IPS-NIHi7 (cell line): ENCODE data around the gene KCNAB3.
A peak's percentile ranks its signal among the peaks of the same experiment; 100 is the strongest.

Experiments
- DNase-seq: peaks from one replicate; pipeline ENCODE4 v3.0.0; 2012; ENCODE audit warnings: mixed read lengths; ENCODE audit errors: extremely low spot score

KCNAB3 gene

GRCh38 chr17:7903154-7904103, 26.2 kb downstream of the KCNAB3 start:
- peak; percentile 35 for DNase-seq

DNA sequence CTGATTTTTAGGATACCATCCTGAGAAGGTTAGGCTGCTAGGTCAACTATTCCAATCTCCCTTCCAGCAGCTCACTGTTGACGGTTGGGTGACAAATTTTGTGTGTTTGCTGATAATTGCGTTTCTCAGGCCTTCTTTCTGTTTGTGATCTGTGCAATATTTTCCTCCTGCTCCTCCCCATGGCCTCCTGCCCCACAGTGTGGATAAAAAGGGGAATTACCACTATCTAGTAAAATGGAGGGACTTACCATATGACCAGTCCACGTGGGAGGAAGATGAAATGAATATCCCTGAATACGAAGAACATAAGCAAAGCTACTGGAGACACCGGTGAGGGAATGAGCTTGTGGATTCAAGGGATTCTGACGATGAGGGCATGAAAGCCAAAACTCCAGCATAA, 31.9 kb downstream of the KCNAB3 start:
- DNase-seq = no peak

DNA sequence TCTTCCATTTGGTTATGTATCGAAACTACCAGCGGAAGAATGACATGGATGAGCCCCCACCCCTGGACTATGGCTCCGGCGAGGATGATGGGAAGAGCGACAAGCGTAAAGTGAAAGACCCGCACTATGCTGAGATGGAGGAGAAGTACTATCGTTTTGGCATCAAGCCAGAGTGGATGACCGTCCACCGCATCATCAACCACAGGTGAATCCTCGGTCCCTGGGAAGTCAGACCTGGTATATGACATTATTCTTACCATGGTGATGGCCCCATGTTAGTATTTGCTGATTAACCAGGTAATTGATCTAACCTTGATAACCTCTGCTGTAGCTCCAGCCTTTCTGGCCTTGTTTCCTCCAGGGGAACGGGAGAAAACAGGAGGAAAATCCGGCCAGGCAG, 32.6 kb downstream of the KCNAB3 start:
- DNase-seq = no peak

- DNase-seq = no peak
Observed at GRCh38 chr17:7894866-7895265, 34.8 kb downstream of the KCNAB3 start.

- DNase-seq = no peak
Observed at GRCh38 chr17:7894226-7894625, 35.4 kb downstream of the KCNAB3 start.

DNA sequence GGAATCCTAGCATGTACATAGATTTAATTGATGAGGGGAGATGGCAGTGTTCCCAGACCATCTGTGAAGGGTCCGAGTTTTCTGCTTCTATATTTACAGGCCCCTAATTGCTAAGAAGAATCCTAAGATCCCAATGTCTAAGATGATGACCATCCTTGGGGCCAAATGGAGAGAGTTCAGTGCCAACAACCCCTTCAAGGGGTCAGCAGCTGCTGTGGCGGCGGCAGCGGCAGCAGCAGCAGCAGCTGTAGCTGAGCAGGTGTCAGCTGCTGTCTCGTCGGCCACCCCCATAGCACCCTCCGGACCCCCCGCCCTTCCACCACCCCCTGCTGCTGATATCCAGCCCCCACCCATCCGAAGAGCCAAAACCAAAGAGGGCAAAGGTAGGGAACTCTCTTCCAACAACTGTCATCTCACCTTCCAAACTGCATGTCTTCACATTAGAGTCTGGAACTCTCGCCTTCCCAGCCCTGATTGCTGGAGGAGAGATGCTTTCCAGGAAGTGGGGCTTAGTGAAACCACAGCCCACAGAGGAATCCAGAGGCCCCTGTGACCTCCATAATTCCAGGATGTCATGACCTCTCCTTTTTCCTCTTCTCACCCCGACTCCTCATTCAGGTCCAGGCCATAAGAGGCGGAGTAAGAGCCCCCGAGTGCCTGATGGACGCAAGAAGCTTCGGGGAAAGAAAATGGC, 36.3 kb downstream of the KCNAB3 start:
- DNase-seq = no peak

- DNase-seq = peak; percentile 52
Observed at GRCh38 chr17:7889166-7889955, 40.3 kb downstream of the KCNAB3 start.

DNA sequence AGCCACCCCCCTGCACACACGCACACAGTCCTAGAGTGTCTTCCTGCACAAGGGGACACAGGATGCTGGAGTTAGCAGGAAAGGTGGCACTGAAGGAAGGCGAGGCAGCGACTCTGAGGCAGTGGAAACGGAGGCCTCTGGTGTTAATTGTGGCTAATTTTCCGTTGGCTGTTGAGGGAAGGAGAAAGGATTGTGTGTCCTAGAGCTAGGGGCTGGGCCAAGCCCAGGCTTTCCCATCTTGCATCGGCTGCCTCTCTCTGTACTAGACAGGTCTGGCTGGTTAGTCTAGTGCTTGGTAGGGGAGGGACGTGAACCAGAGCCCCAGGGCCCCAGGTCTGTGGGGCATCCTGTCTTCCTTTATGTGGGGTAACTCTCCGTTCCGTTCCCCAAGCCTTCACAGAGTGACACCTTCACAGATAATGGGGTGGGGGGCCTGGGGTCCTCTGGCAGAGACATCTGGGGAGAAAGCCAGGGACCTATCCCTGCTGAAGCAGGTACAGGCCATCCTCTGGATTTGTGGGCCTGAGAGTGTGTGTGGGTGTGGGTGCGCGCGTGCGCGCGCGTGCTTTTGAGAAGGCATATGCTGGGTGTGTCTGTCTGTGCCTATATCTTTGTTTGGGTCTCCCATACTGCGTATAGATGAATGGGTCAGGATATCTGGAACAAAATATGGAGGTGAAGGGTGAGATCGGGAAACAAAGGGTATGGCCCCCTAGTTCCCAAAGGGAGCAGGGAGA, 41.3 kb downstream of the KCNAB3 start, which contains the start of gene CHD3:
Gene CHD3, plus strand, starts transcription at position 606 of the 737 bp plus-strand sequence. CDS start 212 bp downstream, outside the sequence.
- DNase-seq = peak; percentile 31

DNA sequence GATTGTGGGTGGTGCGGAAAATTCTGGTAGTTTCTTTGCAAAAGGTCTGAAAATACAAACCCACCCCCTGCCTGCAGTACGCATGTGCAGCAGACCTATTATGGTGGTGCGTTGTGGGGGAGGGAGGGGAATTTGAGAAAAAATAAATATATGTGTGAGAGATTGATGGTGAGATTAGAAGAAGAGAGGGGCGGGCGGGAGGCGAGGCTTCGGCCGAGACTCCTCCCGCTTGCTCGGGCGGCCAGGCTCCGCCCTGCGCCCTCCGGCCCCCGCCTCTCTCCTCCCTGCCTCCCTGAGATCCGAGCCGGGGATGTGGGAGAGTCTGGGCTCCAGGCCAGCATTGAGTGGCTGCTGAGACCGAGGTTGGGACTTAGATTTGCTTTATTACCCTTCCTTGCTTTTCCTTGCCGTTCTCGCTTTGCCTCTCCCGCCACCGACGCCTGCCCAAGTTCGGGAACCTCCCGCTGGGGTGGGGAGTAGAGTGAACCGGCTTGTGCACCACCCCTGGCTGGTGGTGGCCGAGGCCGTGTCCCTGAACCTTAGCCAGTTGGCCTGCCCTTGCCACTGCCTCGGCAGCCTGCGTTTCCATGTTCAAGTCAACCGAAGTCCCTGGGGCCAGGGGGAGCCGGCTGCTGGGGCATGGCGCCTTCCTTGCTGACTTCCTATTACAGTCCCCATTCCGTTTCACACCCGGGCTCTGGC, 42.0 kb downstream of the KCNAB3 start:
- DNase-seq = peak; percentile 90

GRCh38 chr17:7887038-7887481, 42.6 kb downstream of the KCNAB3 start:
- DNase-seq = no peak

DNA sequence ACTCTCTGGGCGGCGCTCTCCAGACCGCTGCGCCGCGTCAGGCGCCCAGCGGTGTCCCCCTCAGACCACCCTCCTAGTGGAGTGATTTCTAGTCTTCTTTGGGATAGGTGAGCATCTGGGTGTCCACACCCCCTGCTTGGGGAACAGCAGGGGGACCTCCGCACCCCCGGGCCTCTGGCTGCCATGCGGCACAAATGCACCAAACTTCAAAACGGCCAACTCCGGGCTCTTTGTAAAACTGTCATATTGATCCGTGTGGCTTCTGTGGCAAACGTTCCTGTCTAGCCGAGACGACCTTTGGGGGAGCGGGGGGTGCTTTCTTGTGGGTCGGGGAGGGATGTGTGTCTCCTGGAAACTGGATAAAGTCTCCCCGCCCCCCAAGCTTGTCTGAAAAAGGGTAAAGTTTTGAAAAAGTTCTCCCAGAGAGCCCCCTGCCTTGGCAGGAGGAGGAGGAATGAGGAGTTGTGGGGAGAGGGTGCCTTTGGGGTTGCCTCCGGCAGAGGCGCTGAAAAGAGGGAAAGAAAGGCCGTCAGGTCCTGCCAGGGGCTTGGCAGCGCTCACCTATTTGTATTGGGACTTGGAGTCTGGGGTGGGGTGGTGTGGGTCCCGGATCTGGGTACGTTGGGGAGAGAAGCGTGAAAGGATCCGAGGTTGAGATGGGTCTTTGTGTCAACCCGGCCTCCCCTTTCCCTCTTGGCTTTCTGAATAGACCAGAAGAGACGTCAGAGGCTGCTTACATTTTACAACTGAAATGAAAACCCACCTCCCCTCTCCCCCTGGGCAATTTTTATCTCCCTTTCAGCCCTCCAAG, 43.2 kb downstream of the KCNAB3 start:
- peak; percentile 49 for DNase-seq

DNA sequence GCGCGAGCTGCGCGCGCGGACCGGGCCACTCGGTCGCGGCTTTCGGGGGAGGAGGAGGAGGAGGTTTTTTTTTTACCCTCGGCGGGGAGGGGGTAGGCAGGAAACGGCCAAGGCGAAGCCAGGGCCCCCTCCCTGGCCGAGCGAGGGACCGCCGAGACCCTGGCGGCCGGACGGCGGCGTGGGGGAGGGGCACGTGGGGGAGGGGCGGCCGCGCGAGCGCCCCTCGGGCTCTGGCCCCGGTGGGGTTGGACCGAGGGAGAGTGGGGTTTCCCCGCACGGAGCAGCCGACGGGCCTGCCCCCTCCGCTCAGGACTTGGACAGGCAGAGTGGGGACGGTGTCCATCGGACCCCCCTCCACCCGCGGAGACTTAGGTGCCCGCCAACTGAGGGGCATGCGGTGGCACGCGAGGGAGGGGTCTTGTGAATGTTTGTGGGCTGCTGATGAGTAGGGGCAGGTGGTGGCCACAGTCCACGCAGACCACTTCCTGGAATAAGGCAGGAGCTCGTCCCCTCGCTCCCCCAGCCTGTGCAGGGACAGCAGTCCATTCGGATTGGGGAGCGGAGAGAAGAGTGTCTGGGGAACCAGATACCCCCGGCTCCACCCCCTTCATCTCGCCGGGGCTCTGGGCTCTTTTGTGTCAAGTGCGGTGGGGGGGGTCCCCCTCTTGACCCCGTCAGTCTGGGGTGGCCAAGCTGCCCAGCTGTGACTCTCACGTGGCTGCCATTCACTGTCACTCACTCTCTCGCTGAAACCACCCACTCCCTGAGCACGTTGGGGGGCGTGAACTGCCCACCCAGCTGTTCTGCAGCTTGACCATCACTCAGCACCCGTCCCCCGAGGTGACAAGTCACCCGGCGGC, 44.1 kb downstream of the KCNAB3 start:
- DNase-seq = peak; percentile 64

GRCh38 chr17:7884581-7885366, 44.9 kb downstream of the KCNAB3 start:
- no peak for DNase-seq

GRCh38 chr17:7883781-7884386, 45.8 kb downstream of the KCNAB3 start:
- no peak for DNase-seq

GRCh38 chr17:7882629-7883028, 47.0 kb downstream of the KCNAB3 start:
- no peak for DNase-seq

DNA sequence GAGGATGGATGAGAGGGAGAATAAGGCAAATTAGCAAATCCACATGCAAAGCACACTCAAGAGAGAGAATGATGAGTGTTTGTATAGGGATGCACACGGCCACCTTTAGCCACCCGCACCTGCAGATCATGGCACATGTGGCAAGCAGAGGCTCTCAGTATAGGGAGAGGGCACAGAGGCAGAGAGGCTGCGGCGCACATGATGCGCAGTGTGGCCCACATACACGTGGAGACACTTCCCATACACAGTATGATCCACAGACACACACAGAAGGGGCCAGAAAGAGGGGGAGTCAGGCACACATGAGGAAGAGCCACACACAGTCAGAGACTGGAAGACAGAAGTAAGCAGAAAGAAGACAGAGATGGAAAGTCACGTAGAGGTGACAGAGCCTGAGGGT, 47.6 kb downstream of the KCNAB3 start:
- no peak for DNase-seq

DNA sequence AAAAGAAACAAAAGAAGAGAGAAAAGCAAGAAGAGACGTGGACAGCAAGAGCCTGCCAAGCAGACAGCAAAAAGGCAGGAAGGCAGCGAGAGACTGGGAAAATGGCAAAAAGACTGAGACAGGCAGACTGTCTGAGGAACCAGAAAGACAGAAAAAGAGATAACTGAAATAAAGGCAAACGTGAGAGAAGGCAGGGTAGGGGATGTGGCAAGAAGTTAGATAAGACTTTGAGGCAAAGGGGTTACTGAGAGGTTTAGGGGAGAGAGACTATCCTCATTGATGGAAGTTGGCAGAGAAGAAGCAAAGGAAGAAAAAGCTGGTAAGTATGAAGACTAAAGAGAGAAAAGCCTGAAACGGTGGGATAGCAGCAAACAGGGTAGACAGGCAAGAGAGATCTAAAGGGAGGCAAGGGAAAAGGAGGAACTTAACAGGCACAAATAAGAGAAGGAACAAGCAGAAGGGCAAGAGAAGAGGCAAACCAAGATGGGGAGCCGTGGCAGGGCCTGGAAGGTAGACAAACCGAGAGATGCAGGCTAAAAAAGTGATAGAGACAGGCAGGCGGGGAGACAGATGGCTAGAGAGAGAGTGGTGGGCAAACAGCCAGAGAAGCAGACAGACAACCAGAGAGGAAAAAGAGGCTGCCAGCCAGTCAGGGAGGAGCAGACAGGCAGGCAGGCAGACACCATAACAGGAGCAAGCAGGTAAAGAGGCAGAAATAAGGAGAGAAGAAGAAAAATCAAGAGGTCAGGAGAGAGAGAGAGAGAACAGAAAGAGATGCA, 48.2 kb downstream of the KCNAB3 start:
- no peak for DNase-seq
